OCI-LY1 (cell line): ENCODE measurements around the gene ARL15.
"Not testable (repeated sequence)": the region's sequence is repeated elsewhere in the genome, so short reads cannot be mapped to it uniquely, and the experiment has no call there.

Experiments
- H2AFZ ChIP-seq: fragments of 200-600 bp; sonication (generic), shearing (Covaris generic); 2 replicates; pipeline ENCODE4 v1.6.0; 2014; ENCODE audit warnings: antibody characterized with exemption, mild to moderate bottlenecking, low read length
- H3F3A ChIP-seq: fragments of 200-600 bp; sonication (generic), shearing (Covaris generic); 2 replicates; pipeline ENCODE4 v1.6.0; 2014; ENCODE audit warnings: mild to moderate bottlenecking, antibody characterized with exemption, low read length, moderate library complexity; ENCODE audit not compliant: insufficient read depth
- H3K27ac ChIP-seq: fragments of 200-600 bp; sonication (generic); 2 replicates; pipeline ENCODE4 v1.5.1; 2014; ENCODE audit warnings: low read length, mixed run types, mild to moderate bottlenecking, low read depth; ENCODE audit not compliant: poor library complexity, severe bottlenecking
- H3K27me3 ChIP-seq: fragments of 200-600 bp; sonication (generic); 2 replicates; pipeline ENCODE4 v1.6.0; 2014; ENCODE audit warnings: antibody characterized with exemption, mild to moderate bottlenecking, low read length, moderate library complexity; ENCODE audit not compliant: insufficient read depth
- H3K36me3 ChIP-seq: fragments of 200-600 bp; sonication (generic); 2 replicates; pipeline ENCODE4 v1.6.1; 2014; ENCODE audit warnings: mild to moderate bottlenecking, antibody characterized with exemption, low read length, moderate library complexity, mixed read lengths; ENCODE audit not compliant: insufficient read depth
- H3K4me1 ChIP-seq: fragments of 200-600 bp; sonication (generic); 2 replicates; pipeline ENCODE4 v1.5.1; 2014; ENCODE audit warnings: mild to moderate bottlenecking, low read length, moderate library complexity; ENCODE audit not compliant: insufficient read depth, severe bottlenecking
- H3K4me2 ChIP-seq: fragments of 200-600 bp; sonication (generic), shearing (Covaris generic); 2 replicates; pipeline ENCODE4 v1.6.1; 2014; ENCODE audit warnings: low read length
- H3K4me3 ChIP-seq: fragments of 200-600 bp; sonication (generic); 2 replicates; pipeline ENCODE4 v1.5.1; 2014; ENCODE audit warnings: low read length, low read depth, mild to moderate bottlenecking, mixed read lengths; ENCODE audit not compliant: poor library complexity, severe bottlenecking
- H3K79me2 ChIP-seq: fragments of 200-600 bp; shearing (Covaris generic); 2 replicates; pipeline ENCODE4 v1.6.1; 2016; ENCODE audit warnings: mixed run types, low read length, mixed read lengths; ENCODE audit not compliant: insufficient read depth
- H3K9ac ChIP-seq: fragments of 200-600 bp; sonication (generic), shearing (Covaris generic); 2 replicates; pipeline ENCODE4 v1.6.1; 2014; ENCODE audit warnings: mild to moderate bottlenecking, low read length, mixed read lengths
- H3K9me2 ChIP-seq: fragments of 200-600 bp; sonication (generic), shearing (Covaris generic); 2 replicates; pipeline ENCODE4 v1.6.1; 2014; ENCODE audit warnings: low read depth, mild to moderate bottlenecking, low read length, mixed read lengths
- H3K9me3 ChIP-seq: fragments of 200-600 bp; shearing (Covaris generic); 2 replicates; pipeline ENCODE4 v1.6.1; 2014; ENCODE audit warnings: low read length, mixed read lengths
- H4K20me1 ChIP-seq: fragments of 200-600 bp; sonication (generic), shearing (Covaris generic); 2 replicates; pipeline ENCODE4 v1.6.0; 2016; ENCODE audit warnings: mild to moderate bottlenecking, low read length; ENCODE audit not compliant: insufficient read depth
- CTCF ChIP-seq: fragments of 200-600 bp; sonication (generic), shearing (Covaris generic); IDR thresholded peaks from 2 replicates; pipeline ENCODE4 v1.5.1; 2017; ENCODE audit warnings: mild to moderate bottlenecking, antibody characterized with exemption, low read length, moderate library complexity, mixed read lengths
- EZH2 ChIP-seq: fragments of 200-600 bp; sonication (generic), shearing (Covaris generic); IDR thresholded peaks from 2 replicates; pipeline ENCODE4 v1.8.0; 2017; ENCODE audit warnings: borderline replicate concordance, mixed run types, mild to moderate bottlenecking, antibody characterized with exemption, low read length, moderate library complexity, mixed read lengths

ARL15 gene

GRCh38 chr5:53856506-53856905, 453.9 kb downstream of the ARL15 start:
- no peak overlapping the region for H2AFZ ChIP-seq
- no peaks in the 10 kb centered on the region for H3K9me2 ChIP-seq
- H3K4me3 ChIP-seq, result no peak overlapping the region
- TF ChIP-seq CTCF (no peak), EZH2 (no peak)
- H3K27me3 ChIP-seq, result no peaks in the 10 kb centered on the region
- no peak overlapping the region for H3K27ac ChIP-seq
- H3F3A ChIP-seq, result no peaks in the 10 kb centered on the region
- no peaks in the 10 kb centered on the region for H3K4me1 ChIP-seq
- H3K9me3 ChIP-seq, result no peaks in the 10 kb centered on the region
- H4K20me1 ChIP-seq, result no peaks in the 10 kb centered on the region
- no peaks in the 10 kb centered on the region for H3K36me3 ChIP-seq
- H3K4me2 ChIP-seq, result no peak overlapping the region
- H3K79me2 ChIP-seq, result no peaks in the 10 kb centered on the region
- H3K9ac ChIP-seq, result no peak overlapping the region

GRCh38 chr5:53836851-53837430, 473.4 kb downstream of the ARL15 start:
- H3F3A ChIP-seq, H3K4me2 ChIP-seq, H3K79me2 ChIP-seq, H3K36me3 ChIP-seq, H4K20me1 ChIP-seq, H2AFZ ChIP-seq, H3K27ac ChIP-seq, H3K9me2 ChIP-seq, H3K4me1 ChIP-seq, H3K9me3 ChIP-seq, H3K27me3 ChIP-seq, H3K9ac ChIP-seq, H3K4me3 ChIP-seq: not testable (repeated sequence)

DNA sequence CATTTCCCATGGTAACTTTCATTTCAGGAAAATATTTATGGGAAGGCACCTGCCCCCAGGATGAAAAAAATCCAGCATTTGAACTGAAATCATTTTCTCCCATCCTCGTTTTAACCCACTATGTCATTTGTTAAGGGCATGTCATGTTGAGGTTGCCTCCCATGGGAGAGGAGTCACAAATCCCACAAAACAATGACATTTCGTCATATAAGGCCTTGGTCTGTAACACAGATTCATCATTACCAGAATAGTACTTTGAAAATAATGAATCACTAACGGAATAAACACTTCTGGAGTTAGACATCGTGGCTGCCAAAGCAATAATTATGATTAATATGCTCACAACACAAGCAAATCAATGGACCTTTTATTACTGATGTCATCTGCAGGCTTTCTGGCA, 475.9 kb downstream of the ARL15 start:
- H3K36me3 ChIP-seq, result no peaks in the 10 kb centered on the region
- no peak for TF ChIP-seq CTCF
- no peak for TF ChIP-seq EZH2
- no peaks in the 10 kb centered on the region for H3K9me2 ChIP-seq
- H3K27ac ChIP-seq, result no peak overlapping the region
- peaks cover 6% of the 10 kb centered on the region; the same call in 1 of the 2 replicates for H3K9me3 ChIP-seq
- H3K4me3 ChIP-seq, result no peak overlapping the region
- H3K4me1 ChIP-seq, result no peaks in the 10 kb centered on the region
- no peaks in the 10 kb centered on the region for H3F3A ChIP-seq
- no peaks in the 10 kb centered on the region for H3K79me2 ChIP-seq
- no peak overlapping the region for H3K9ac ChIP-seq
- H3K4me2 ChIP-seq, result no peak overlapping the region
- H3K27me3 ChIP-seq, result no peaks in the 10 kb centered on the region
- H4K20me1 ChIP-seq, result no peaks in the 10 kb centered on the region
- no peak overlapping the region for H2AFZ ChIP-seq
